HEK293 (cell line): Measurements from ENCODE around the gene SYNC.
"Not testable (repeated sequence)": the region's sequence is repeated elsewhere in the genome, so short reads cannot be mapped to it uniquely, and the experiment has no call there.

Source experiments
- CTCF ChIA-PET: fragments of 350-600 bp; formaldehyde crosslinking; extraction: SDS; loops from one replicate; lab custom pipeline; 2021; ENCODE audit warnings: antibody characterized with exemption; lab: Yijun Ruan, JAX
- POLR2A ChIA-PET: fragments of 300-600 bp; formaldehyde crosslinking; extraction: SDS; loops from one replicate; lab custom pipeline; 2020; ENCODE audit warnings: antibody characterized with exemption, inconsistent platforms; lab: Yijun Ruan, JAX
- H3K27ac ChIP-seq: fragments of 200-500 bp; sonication (Bioruptor generic); 2 replicates; pipeline ENCODE4 v1.5.1; 2014; ENCODE audit warnings: low read depth, low read length, control low read depth, inconsistent platforms; ENCODE audit errors: extremely low read depth
- H3K36me3 ChIP-seq, 2 experiments: fragments of 200-500 bp in 1 of 2; sonication (Bioruptor generic) in 1 of 2; 1 replicate in 1 of 2; 2 replicates in 1 of 2; pipeline ENCODE4 v1.5.1; 2014 to 2017; ENCODE audit warnings: inconsistent platforms in 2 of 2, low read length in 2 of 2; ENCODE audit not compliant: control insufficient read depth in 2 of 2, insufficient read depth in 1 of 2
- H3K4me1 ChIP-seq: fragments of 200-500 bp; sonication (Bioruptor generic); 2 replicates; pipeline ENCODE4 v1.5.1; 2014; ENCODE audit warnings: mild to moderate bottlenecking, low read length, inconsistent platforms; ENCODE audit not compliant: control insufficient read depth, insufficient read depth
- H3K4me3 ChIP-seq: 2 replicates; pipeline ENCODE4 v1.5.1; 2011; ENCODE audit warnings: low read depth, mild to moderate bottlenecking, control low read depth, low read length, moderate library complexity
- H3K9me3 ChIP-seq: fragments of 200-500 bp; sonication (Bioruptor generic); 2 replicates; pipeline ENCODE4 v1.5.1; 2014; ENCODE audit warnings: low read depth, low read length, inconsistent platforms; ENCODE audit not compliant: control insufficient read depth, insufficient read depth
- HOXC10 ChIP-seq: sonication (generic); formaldehyde crosslinking; IDR thresholded peaks from 2 replicates; pipeline ENCODE4 v1.8.1; 2023; ENCODE audit warnings: mild to moderate bottlenecking, missing genetic modification reagents
- KLF9 ChIP-seq: fragments of 450-650 bp; formaldehyde crosslinking; IDR thresholded peaks from 2 replicates; pipeline ENCODE4 v1.5.1; 2016; ENCODE audit warnings: missing biosample characterization, missing genetic modification characterization, low read depth
- RBAK ChIP-seq: fragments of 450-650 bp; formaldehyde crosslinking; IDR thresholded peaks from 2 replicates; pipeline ENCODE4 v1.5.1; 2016; ENCODE audit warnings: missing biosample characterization, missing genetic modification characterization
- ZBTB21 ChIP-seq: fragments of 450-650 bp; formaldehyde crosslinking; IDR thresholded peaks from 2 replicates; pipeline ENCODE4 v1.5.1; 2017; ENCODE audit warnings: missing biosample characterization, missing genetic modification characterization
- ZNF121 ChIP-seq: fragments of 450-650 bp; formaldehyde crosslinking; IDR thresholded peaks from 2 replicates; pipeline ENCODE4 v1.5.1; 2016; ENCODE audit warnings: missing biosample characterization, missing genetic modification characterization
- ZNF169 ChIP-seq: fragments of 450-650 bp; formaldehyde crosslinking; IDR thresholded peaks from 2 replicates; pipeline ENCODE4 v1.5.1; 2016; ENCODE audit warnings: missing biosample characterization, missing genetic modification characterization
- ZNF223 ChIP-seq: fragments of 450-650 bp; formaldehyde crosslinking; IDR thresholded peaks from 2 replicates; pipeline ENCODE4 v1.5.1; 2016; ENCODE audit warnings: missing biosample characterization, missing genetic modification characterization
- ZNF239 ChIP-seq: fragments of 450-650 bp; formaldehyde crosslinking; IDR thresholded peaks from 2 replicates; pipeline ENCODE4 v1.5.1; 2016; ENCODE audit warnings: missing biosample characterization, missing genetic modification characterization
- ZNF423 ChIP-seq: fragments of 450-650 bp; formaldehyde crosslinking; IDR thresholded peaks from 2 replicates; pipeline ENCODE4 v1.5.1; 2016; ENCODE audit warnings: missing biosample characterization, missing genetic modification characterization
- ZNF529 ChIP-seq: fragments of 450-650 bp; formaldehyde crosslinking; IDR thresholded peaks from 2 replicates; pipeline ENCODE4 v1.5.1; 2017; ENCODE audit warnings: missing genetic modification characterization, missing biosample characterization; ENCODE audit not compliant: insufficient replicate concordance
- ZNF76 ChIP-seq: fragments of 450-650 bp; formaldehyde crosslinking; IDR thresholded peaks from 2 replicates; pipeline ENCODE4; 2016; ENCODE audit warnings: low read depth, missing biosample characterization, missing genetic modification characterization, borderline replicate concordance
- TF ChIP-seq, protein P1 (sequence below): fragments of 450-650 bp; formaldehyde crosslinking; IDR thresholded peaks from 2 replicates; pipeline ENCODE4 v1.5.1; 2017; ENCODE audit warnings: missing biosample characterization, missing genetic modification characterization
- TF ChIP-seq, protein P2 (sequence below): fragments of 450-650 bp; formaldehyde crosslinking; IDR thresholded peaks from 2 replicates; pipeline ENCODE4 v1.5.1; 2016; ENCODE audit warnings: missing biosample characterization, missing genetic modification characterization

SYNC gene

DNA sequence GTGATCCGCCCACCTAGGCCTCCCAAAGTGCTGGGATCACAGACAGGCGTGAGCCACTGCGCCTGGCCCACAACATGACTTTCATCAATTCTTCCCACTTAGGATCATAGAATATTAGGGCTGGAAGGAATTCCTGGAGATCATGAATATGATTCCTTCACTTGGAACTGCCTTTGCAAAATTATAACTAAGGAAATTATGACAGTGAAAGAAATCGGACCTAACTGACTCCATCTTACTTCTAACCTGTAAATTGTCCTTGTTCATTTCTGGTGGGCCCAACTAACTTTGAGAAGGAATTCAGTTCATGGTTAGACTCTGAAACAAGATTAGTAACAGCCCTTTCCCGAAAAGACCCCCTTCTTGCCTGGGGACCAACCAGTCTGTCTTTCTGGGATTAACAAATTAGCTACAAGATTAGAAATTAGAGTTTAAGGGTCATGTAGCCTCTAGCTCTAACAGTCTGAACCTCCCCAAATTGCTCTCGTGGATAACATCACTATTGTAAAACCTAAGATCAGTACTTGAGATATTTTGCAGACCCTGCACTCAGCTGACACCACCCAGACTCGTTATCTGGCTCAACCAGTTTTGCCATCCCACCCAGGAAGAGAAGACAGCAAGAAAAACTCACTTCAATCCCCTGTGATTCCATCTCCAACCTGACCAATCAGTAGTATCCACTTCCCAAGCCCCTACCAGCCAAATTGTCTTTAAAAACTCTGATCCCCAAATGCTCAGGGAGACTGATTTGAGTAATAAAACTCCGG, 66.9 kb downstream of the SYNC start:
- H3K4me3 ChIP-seq = no peak overlapping the region
- no peaks in the 10 kb centered on the region for H3K9me3 ChIP-seq
- no peaks in the 10 kb centered on the region for H3K4me1 ChIP-seq
- ChIA-PET POLR2A (no interaction called here), CTCF (interaction anchor here (0.6 kb wide), 1 partner anchor 115 kb away, joined by 4 read pairs; no protein-coding TSS in a partner anchor)
- H3K27ac ChIP-seq = no peak overlapping the region
- H3K36me3 ChIP-seq = peaks cover 19 to 36% of the 10 kb centered on the region in 2 experiments
- no peak for TF ChIP-seq ZNF423 (tag by site-specific recombination)

DNA sequence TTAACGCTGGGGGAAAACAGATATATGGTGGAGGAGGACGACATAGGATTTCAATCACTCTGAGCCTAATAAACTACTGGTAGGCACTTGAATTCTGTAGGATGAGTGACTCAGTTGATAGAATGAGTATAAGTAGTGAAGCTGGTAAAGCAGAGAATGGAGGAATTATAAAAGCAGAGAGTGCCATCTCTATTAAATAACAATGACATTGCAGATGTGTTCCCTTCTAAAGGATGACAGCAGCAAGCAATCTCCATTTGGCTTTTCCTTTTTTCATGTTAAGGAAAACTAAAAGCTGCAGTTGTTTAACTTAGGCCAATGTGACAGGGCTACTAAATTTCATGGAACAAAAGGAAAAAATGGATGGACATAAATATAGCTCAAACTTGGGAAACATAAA, 69.7 kb downstream of the SYNC start:
- TF ChIP-seq, protein P1, sequence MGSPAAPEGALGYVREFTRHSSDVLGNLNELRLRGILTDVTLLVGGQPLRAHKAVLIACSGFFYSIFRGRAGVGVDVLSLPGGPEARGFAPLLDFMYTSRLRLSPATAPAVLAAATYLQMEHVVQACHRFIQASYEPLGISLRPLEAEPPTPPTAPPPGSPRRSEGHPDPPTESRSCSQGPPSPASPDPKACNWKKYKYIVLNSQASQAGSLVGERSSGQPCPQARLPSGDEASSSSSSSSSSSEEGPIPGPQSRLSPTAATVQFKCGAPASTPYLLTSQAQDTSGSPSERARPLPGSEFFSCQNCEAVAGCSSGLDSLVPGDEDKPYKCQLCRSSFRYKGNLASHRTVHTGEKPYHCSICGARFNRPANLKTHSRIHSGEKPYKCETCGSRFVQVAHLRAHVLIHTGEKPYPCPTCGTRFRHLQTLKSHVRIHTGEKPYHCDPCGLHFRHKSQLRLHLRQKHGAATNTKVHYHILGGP (tag by site-specific recombination) = no peak
- TF ChIP-seq ZBTB21 (tag by site-specific recombination) = no peak
- TF ChIP-seq, protein P2, sequence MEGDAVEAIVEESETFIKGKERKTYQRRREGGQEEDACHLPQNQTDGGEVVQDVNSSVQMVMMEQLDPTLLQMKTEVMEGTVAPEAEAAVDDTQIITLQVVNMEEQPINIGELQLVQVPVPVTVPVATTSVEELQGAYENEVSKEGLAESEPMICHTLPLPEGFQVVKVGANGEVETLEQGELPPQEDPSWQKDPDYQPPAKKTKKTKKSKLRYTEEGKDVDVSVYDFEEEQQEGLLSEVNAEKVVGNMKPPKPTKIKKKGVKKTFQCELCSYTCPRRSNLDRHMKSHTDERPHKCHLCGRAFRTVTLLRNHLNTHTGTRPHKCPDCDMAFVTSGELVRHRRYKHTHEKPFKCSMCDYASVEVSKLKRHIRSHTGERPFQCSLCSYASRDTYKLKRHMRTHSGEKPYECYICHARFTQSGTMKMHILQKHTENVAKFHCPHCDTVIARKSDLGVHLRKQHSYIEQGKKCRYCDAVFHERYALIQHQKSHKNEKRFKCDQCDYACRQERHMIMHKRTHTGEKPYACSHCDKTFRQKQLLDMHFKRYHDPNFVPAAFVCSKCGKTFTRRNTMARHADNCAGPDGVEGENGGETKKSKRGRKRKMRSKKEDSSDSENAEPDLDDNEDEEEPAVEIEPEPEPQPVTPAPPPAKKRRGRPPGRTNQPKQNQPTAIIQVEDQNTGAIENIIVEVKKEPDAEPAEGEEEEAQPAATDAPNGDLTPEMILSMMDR = no peak
- TF ChIP-seq ZNF76 (tag by site-specific recombination) = no peak
- no peak for TF ChIP-seq KLF9
- no peak for TF ChIP-seq ZNF529 (tag by site-specific recombination)
- TF ChIP-seq ZNF239 (tag by site-specific recombination) = no peak
- TF ChIP-seq ZNF223 (tag by site-specific recombination) = no peak
- no peak for TF ChIP-seq HOXC10 (CRISPR knock-in tag)
- no peak for TF ChIP-seq RBAK (tag by site-specific recombination)
- no peak for TF ChIP-seq ZNF169 (tag by site-specific recombination)
- CTCF ChIA-PET = interaction anchor here (0.6 to 0.7 kb wide), 2 partner anchors 12 to 251 kb away, joined by 3 read pairs; no protein-coding TSS in a partner anchor
- H3K4me3 ChIP-seq = no peak overlapping the region
- H3K36me3 ChIP-seq = peaks cover 30 to 45% of the 10 kb centered on the region in 2 experiments
- H3K4me1 ChIP-seq = no peaks in the 10 kb centered on the region
- no peak overlapping the region for H3K27ac ChIP-seq
- no peaks in the 10 kb centered on the region for H3K9me3 ChIP-seq
- POLR2A ChIA-PET = interaction anchor here (0.6 kb wide), 1 partner anchor 14 kb away, joined by 5 read pairs; no protein-coding TSS in a partner anchor

DNA sequence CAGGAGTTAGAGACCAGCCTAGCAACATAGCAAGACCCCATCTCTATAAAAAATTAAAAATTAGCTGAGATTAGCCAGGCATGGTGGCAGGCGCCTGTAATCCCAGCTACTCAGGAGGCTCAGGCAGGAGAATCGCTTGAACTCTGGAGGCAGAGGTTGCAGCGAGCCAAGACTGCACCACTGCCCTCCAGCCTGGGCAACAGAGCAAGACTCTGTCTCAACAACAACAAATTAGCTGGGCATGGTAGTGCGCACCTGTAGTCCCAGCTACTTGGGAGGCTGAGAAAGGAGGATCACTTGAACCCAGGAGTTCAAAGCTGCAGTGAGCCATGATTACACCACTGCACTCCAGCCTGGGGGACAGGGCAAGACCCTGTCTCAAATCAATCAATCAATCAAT, 72.4 kb downstream of the SYNC start:
- H3K4me3 ChIP-seq, POLR2A ChIA-PET, H3K9me3 ChIP-seq, H3K4me1 ChIP-seq, H3K27ac ChIP-seq: not testable (repeated sequence)
- TF ChIP-seq ZNF121 (tag by site-specific recombination) = peak; percentile 82
- CTCF ChIA-PET = interaction anchor here (0.6 kb wide), 3 partner anchors 20 to 457 kb away, joined by 3 read pairs; partner anchors contain the start of gene ZBTB8OS
- H3K36me3 ChIP-seq = peaks cover 43 to 62% of the 10 kb centered on the region in 2 experiments
